ENCODE results near the gene CLNS1A.
"Not testable (repeated sequence)": the region's sequence is repeated elsewhere in the genome, so short reads cannot be mapped to it uniquely, and the experiment has no call there.

CLNS1A gene

DNA sequence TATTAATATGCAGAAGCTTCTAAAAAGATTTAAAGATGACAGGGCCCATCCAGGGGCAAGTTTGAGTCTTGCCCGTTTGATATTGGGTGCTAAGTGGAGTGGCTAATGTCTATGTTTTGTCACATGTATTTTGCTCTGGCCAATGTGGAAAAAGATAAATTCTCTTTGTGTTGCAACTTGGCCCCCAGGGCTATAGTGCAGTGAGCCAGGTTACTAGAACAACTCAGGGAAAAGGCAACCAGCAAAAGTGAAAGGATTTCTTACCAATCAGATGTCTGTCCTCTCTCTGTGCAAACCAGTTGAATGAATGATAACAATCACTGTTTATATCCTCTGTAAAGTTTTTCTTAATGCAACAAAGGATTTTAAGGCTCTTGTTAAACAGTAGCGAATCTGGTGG lies 4.6 kb upstream of the CLNS1A start:
- H3K4me3 ChIP-seq (ENCODE audit: low read depth, low read length), result no peak overlapping the region
- no peaks in the 10 kb centered on the region for H3K27me3 ChIP-seq (ENCODE audit: insufficient read depth, low read depth, severe bottlenecking)
- no peaks in the 10 kb centered on the region for H3K9me3 ChIP-seq (ENCODE audit: severe bottlenecking)
- no peak overlapping the region for H3K27ac ChIP-seq
- no peaks in the 10 kb centered on the region for H3K36me3 ChIP-seq
- no peak for DNase-seq
- TF ChIP-seq, protein P1, sequence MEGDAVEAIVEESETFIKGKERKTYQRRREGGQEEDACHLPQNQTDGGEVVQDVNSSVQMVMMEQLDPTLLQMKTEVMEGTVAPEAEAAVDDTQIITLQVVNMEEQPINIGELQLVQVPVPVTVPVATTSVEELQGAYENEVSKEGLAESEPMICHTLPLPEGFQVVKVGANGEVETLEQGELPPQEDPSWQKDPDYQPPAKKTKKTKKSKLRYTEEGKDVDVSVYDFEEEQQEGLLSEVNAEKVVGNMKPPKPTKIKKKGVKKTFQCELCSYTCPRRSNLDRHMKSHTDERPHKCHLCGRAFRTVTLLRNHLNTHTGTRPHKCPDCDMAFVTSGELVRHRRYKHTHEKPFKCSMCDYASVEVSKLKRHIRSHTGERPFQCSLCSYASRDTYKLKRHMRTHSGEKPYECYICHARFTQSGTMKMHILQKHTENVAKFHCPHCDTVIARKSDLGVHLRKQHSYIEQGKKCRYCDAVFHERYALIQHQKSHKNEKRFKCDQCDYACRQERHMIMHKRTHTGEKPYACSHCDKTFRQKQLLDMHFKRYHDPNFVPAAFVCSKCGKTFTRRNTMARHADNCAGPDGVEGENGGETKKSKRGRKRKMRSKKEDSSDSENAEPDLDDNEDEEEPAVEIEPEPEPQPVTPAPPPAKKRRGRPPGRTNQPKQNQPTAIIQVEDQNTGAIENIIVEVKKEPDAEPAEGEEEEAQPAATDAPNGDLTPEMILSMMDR (IDR thresholded peaks at IDR 0.05; ENCODE audit: low read depth, low read length), result no peak

DNA sequence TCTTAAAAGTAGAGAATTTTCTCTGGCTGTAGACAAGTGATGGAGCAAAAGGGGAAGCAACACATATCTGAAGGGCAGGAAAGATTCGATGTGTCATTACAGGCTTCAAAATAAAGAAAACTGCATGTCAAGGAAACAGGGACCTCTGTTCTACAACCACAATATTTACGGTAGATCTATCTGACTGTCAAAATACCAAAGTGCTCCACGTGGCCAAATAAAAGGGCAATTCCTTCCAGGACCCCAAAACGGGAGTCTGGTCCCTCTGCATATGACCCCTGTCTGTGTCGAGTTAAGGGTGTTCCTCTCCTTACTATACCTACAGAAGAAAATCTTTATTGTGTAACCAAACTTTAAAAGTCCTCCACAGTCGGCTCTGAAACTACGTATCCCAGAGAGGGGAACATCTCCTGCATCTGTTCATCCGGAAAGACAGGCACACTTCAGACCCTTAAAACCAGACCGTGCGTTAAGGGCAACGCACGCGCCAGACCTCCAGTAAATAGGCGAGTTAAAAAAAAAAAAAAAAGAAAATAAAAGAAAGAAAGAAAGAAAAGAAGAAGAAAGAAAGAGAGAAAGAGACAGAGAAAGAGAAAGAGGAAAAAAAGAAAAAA lies 756 bp downstream of the CLNS1A start:
- peak overlapping the region; percentile 76 for H3K4me3 ChIP-seq (ENCODE audit: low read depth, low read length)
- peak overlapping the region; percentile 80 for H3K27ac ChIP-seq
- no peaks in the 10 kb centered on the region for H3K9me3 ChIP-seq (ENCODE audit: severe bottlenecking)
- no peaks in the 10 kb centered on the region for H3K27me3 ChIP-seq (ENCODE audit: insufficient read depth, low read depth, severe bottlenecking)
- peaks cover 11% of the 10 kb centered on the region for H3K36me3 ChIP-seq
- TF ChIP-seq, protein P1 (IDR thresholded peaks at IDR 0.05; ENCODE audit: low read depth, low read length), result no peak
- DNase-seq, result no peak

- not testable (repeated sequence) for H3K9me3 ChIP-seq (ENCODE audit: severe bottlenecking); H3K27ac ChIP-seq; H3K27me3 ChIP-seq (ENCODE audit: insufficient read depth, low read depth, severe bottlenecking); H3K4me3 ChIP-seq (ENCODE audit: low read depth, low read length); DNase-seq
- H3K36me3 ChIP-seq, result peaks cover 20% of the 10 kb centered on the region
Observed at GRCh38 chr11:77633926-77634325, 3.7 kb downstream of the CLNS1A start.

DNA sequence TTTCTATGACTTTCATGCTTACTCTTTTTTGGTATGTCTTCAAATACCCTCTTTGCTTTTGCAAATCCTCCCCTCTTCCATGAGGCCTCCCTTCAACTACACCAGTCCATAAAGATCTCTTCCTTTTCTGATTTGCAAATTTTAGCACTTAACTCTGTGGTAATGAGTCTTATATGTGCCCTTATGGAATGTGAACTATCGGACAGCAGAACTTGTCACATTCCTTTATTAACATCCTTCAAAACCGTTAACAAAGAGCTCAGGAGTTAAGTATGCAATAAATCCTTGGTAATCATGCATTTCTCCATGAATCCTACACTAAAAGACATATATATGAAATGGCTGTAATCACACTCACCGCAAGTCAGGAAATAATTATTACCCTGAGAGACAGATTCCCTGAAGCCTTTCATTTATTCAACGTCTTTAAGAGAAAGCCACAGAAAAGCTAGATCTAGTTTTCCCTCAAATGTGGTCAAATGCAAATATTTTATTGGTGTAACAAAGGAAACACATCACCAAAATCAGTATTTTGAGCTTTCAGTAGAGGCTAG lies 7.4 kb downstream of the CLNS1A start:
- H3K27ac ChIP-seq, result no peak overlapping the region
- no peak overlapping the region for H3K4me3 ChIP-seq (ENCODE audit: low read depth, low read length)
- H3K36me3 ChIP-seq, result peaks cover 33% of the 10 kb centered on the region
- TF ChIP-seq, protein P1 (IDR thresholded peaks at IDR 0.05; ENCODE audit: low read depth, low read length), result no peak
- H3K9me3 ChIP-seq (ENCODE audit: severe bottlenecking), result no peaks in the 10 kb centered on the region
- H3K27me3 ChIP-seq (ENCODE audit: insufficient read depth, low read depth, severe bottlenecking), result no peaks in the 10 kb centered on the region
- DNase-seq, result no peak

GRCh38 chr11:77619576-77620198 lies 17.9 kb downstream of the CLNS1A start:
- TF ChIP-seq, protein P1 (IDR thresholded peaks at IDR 0.05; ENCODE audit: low read depth, low read length), result peak; percentile 50
- no peak for DNase-seq
- Histone ChIP-seq H3K36me3 (peaks cover 74% of the 10 kb centered on the region), H3K27me3 (ENCODE audit: insufficient read depth, low read depth, severe bottlenecking) (no peaks in the 10 kb centered on the region), H3K27ac (no peak overlapping the region), H3K4me3 (ENCODE audit: low read depth, low read length) (no peak overlapping the region), H3K9me3 (ENCODE audit: severe bottlenecking) (no peaks in the 10 kb centered on the region)

GRCh38 chr11:77617892-77618291 lies 19.7 kb downstream of the CLNS1A start:
- H3K27me3 ChIP-seq (ENCODE audit: insufficient read depth, low read depth, severe bottlenecking), result no peaks in the 10 kb centered on the region
- DNase-seq, result no peak
- no peaks in the 10 kb centered on the region for H3K9me3 ChIP-seq (ENCODE audit: severe bottlenecking)
- TF ChIP-seq, protein P1 (IDR thresholded peaks at IDR 0.05; ENCODE audit: low read depth, low read length), result no peak
- H3K27ac ChIP-seq, result no peak overlapping the region
- no peak overlapping the region for H3K4me3 ChIP-seq (ENCODE audit: low read depth, low read length)
- H3K36me3 ChIP-seq, result peaks cover 71% of the 10 kb centered on the region
